Measurements from ENCODE around the gene ZNF750. TPM values are rescaled to one million over a fixed set of nuclear protein-coding genes. Genes with fewer than 3 reads are reported as not detected.

ZNF750 gene
- total RNA-seq, 1 donor from 2014 or later, result 4.7 TPM

GRCh38 chr17:82806645-82807044 lies 33.2 kb downstream of the ZNF750 start:
- intact Hi-C loops (cut with DNase I), result no loop called here
- H3K27me3 ChIP-seq (ENCODE audit: low read depth), result no peaks in the 10 kb centered on the region
- no peak for ATAC-seq
- TF ChIP-seq CTCF (IDR thresholded peaks at IDR 0.05), result no peak
- H3K9me3 ChIP-seq, result no peaks in the 10 kb centered on the region
- no peaks in the 10 kb centered on the region for H3K4me1 ChIP-seq
- H3K27ac ChIP-seq, result no peak overlapping the region
- no peak overlapping the region for H3K4me3 ChIP-seq
- no peak for DNase-seq
- peaks cover 48% of the 10 kb centered on the region for H3K36me3 ChIP-seq

GRCh38 chr17:82805823-82806222 lies 34.0 kb downstream of the ZNF750 start:
- Histone ChIP-seq H3K36me3 (peaks cover 42% of the 10 kb centered on the region), H3K27me3 (ENCODE audit: low read depth) (no peaks in the 10 kb centered on the region), H3K4me3 (no peak overlapping the region), H3K9me3 (no peaks in the 10 kb centered on the region), H3K27ac (no peak overlapping the region), H3K4me1 (no peaks in the 10 kb centered on the region)
- intact Hi-C loops (cut with DNase I), result no loop called here
- TF ChIP-seq CTCF (IDR thresholded peaks at IDR 0.05), result no peak
- DNase-seq, result no peak
- no peak for ATAC-seq

GRCh38 chr17:82805254-82805653 lies 34.6 kb downstream of the ZNF750 start:
- intact Hi-C loops (cut with DNase I), result no loop called here
- ATAC-seq (no peak), DNase-seq (no peak)
- Histone ChIP-seq H3K27me3 (ENCODE audit: low read depth) (no peaks in the 10 kb centered on the region), H3K9me3 (no peaks in the 10 kb centered on the region), H3K36me3 (peaks cover 42% of the 10 kb centered on the region), H3K4me1 (no peaks in the 10 kb centered on the region), H3K27ac (no peak overlapping the region), H3K4me3 (no peak overlapping the region)
- no peak for TF ChIP-seq CTCF (IDR thresholded peaks at IDR 0.05)

- no peak overlapping the region for H3K27ac ChIP-seq
- no peak for DNase-seq
These were observed 35.2 kb downstream of the ZNF750 start for GRCh38 chr17:82804442-82805191.

GRCh38 chr17:82803606-82804005 lies 36.2 kb downstream of the ZNF750 start:
- peaks cover 42% of the 10 kb centered on the region for H3K36me3 ChIP-seq
- no peaks in the 10 kb centered on the region for H3K4me1 ChIP-seq
- H3K27ac ChIP-seq, result no peak overlapping the region
- intact Hi-C loops (cut with DNase I), result no loop called here
- no peaks in the 10 kb centered on the region for H3K9me3 ChIP-seq
- DNase-seq (no peak), ATAC-seq (no peak)
- no peak for TF ChIP-seq CTCF (IDR thresholded peaks at IDR 0.05)
- no peak overlapping the region for H3K4me3 ChIP-seq
- no peaks in the 10 kb centered on the region for H3K27me3 ChIP-seq (ENCODE audit: low read depth)

More at GRCh38 chr17:82804442-82805191, 35.2 kb downstream of the ZNF750 start:
- no peaks in the 10 kb centered on the region for H3K4me1 ChIP-seq
- intact Hi-C loops (cut with DNase I), result no loop called here
- no peaks in the 10 kb centered on the region for H3K9me3 ChIP-seq
- TF ChIP-seq CTCF (IDR thresholded peaks at IDR 0.05), result no peak
- peak; percentile 58 to 60 for ATAC-seq
- peaks cover 42% of the 10 kb centered on the region for H3K36me3 ChIP-seq
- no peaks in the 10 kb centered on the region for H3K27me3 ChIP-seq (ENCODE audit: low read depth)
- H3K4me3 ChIP-seq, result no peak overlapping the region
